IMR-90 (cell line): ENCODE measurements around the gene UBLCP1.

Source experiments
- CEBPB ChIP-seq: IDR thresholded peaks from 2 replicates; pipeline ENCODE4 v1.6.1; 2012; ENCODE audit warnings: low read depth, low read length, improper control_type of control experiment
- ELK1 ChIP-seq: fragments of 150-350 bp; IDR thresholded peaks from 2 replicates; pipeline ENCODE4 v1.6.1; 2016; ENCODE audit warnings: low read depth, mild to moderate bottlenecking, low read length, moderate library complexity, borderline replicate concordance
- MAZ ChIP-seq: IDR thresholded peaks from 2 replicates; pipeline ENCODE4 v1.6.1; 2012; ENCODE audit warnings: low read depth, mild to moderate bottlenecking, low read length, improper control_type of control experiment, moderate library complexity, borderline replicate concordance
- POLR2A ChIP-seq: IDR thresholded peaks from 2 replicates; pipeline ENCODE4 v1.6.1; 2012; ENCODE audit warnings: mild to moderate bottlenecking, low read depth, low read length
- TF ChIP-seq, protein P1 (sequence below): conservative IDR thresholded peaks from 2 replicates; pipeline ENCODE4 v1.5.1; 2012; ENCODE audit warnings: mild to moderate bottlenecking, low read depth, low read length, improper control_type of control experiment

DNA sequence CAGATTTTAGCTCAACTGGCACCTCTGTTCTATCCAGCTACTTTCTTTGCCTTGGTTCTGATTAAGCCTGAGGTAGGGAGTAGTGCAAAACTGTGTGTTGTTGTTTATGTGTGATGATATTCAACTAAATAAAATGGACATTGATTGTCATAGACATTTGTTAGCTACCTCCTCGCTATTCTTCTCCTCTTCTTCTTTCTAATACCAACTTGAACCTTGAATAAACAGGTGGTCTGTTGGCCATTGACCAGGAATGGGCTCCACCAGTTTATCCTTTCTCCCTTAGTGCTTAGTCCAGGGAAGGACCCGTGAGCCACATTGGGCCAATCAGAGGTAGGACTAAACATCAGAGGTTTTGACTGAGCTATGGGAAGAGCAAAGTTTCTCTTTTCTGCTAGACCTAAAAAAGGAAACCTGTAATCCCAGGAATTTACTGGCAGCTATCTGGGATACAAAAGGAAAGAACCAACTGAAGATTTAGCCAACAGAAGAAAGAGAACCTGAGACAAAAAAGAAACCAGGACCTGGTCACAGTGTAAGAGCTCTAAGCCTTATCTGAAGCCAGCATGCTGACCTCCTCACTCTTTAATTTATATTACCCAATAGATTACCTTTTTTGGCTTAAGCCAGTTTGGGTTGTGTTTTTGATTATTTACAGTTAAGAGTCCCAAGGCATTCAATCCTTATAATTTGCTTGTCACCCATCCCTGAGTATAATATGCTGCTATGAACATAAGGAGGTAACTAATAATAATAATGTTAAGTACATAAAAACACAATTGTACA is 48.4 kb upstream of the UBLCP1 start:
- TF ChIP-seq, protein P1, sequence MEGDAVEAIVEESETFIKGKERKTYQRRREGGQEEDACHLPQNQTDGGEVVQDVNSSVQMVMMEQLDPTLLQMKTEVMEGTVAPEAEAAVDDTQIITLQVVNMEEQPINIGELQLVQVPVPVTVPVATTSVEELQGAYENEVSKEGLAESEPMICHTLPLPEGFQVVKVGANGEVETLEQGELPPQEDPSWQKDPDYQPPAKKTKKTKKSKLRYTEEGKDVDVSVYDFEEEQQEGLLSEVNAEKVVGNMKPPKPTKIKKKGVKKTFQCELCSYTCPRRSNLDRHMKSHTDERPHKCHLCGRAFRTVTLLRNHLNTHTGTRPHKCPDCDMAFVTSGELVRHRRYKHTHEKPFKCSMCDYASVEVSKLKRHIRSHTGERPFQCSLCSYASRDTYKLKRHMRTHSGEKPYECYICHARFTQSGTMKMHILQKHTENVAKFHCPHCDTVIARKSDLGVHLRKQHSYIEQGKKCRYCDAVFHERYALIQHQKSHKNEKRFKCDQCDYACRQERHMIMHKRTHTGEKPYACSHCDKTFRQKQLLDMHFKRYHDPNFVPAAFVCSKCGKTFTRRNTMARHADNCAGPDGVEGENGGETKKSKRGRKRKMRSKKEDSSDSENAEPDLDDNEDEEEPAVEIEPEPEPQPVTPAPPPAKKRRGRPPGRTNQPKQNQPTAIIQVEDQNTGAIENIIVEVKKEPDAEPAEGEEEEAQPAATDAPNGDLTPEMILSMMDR, result no peak
- no peak for TF ChIP-seq MAZ
- no peak for TF ChIP-seq POLR2A
- no peak for TF ChIP-seq CEBPB
- TF ChIP-seq ELK1, result no peak
